Lower leg skin (tissue), 3 donors: Measurements from ENCODE around the gene TUBGCP6.

Source experiments
- POLR2A ChIP-seq, 2 donors: fragments of 450-650 bp; IDR thresholded peaks; one replicate each; pipeline ENCODE4 v1.6.1; 2016 to 2017; ENCODE audit warnings: antibody characterized with exemption in 2 of 2, mild to moderate bottlenecking in 1 of 2, moderate library complexity in 1 of 2
- TF ChIP-seq, protein P1 (sequence below), 3 donors: fragments of 450-650 bp; IDR thresholded peaks; one replicate each; pipeline ENCODE4 v1.5.1; 2016; ENCODE audit warnings: antibody characterized with exemption in 3 of 3, mild to moderate bottlenecking in 3 of 3, moderate library complexity in 2 of 3

- TF ChIP-seq, protein P1, sequence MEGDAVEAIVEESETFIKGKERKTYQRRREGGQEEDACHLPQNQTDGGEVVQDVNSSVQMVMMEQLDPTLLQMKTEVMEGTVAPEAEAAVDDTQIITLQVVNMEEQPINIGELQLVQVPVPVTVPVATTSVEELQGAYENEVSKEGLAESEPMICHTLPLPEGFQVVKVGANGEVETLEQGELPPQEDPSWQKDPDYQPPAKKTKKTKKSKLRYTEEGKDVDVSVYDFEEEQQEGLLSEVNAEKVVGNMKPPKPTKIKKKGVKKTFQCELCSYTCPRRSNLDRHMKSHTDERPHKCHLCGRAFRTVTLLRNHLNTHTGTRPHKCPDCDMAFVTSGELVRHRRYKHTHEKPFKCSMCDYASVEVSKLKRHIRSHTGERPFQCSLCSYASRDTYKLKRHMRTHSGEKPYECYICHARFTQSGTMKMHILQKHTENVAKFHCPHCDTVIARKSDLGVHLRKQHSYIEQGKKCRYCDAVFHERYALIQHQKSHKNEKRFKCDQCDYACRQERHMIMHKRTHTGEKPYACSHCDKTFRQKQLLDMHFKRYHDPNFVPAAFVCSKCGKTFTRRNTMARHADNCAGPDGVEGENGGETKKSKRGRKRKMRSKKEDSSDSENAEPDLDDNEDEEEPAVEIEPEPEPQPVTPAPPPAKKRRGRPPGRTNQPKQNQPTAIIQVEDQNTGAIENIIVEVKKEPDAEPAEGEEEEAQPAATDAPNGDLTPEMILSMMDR (IDR thresholded peaks at IDR 0.05): no peak
- TF ChIP-seq POLR2A (IDR thresholded peaks at IDR 0.05): no peak
Observed at GRCh38 chr22:50194037-50194805, 50.6 kb downstream of the TUBGCP6 start.
